ENCODE data around the gene RXRB. TPM values are rescaled to one million over a fixed set of nuclear protein-coding genes. Genes with fewer than 3 reads are reported as not detected.

The RXRB gene
- total and polyA plus RNA-seq, 2 of the 13 experiments (the other 11 are each of a cell fraction or from before 2014, with no cell fraction given), result 26.7 to 55.7 TPM

- TF ChIP-seq ZHX1 (CRISPR knock-in tag; IDR thresholded peaks at IDR 0.05; ENCODE audit: low read depth) (peak; percentile 98), RFX5 (IDR thresholded peaks at IDR 0.05; ENCODE audit: low read depth, low read length) (no peak), NR1H2 (CRISPR knock-in tag; IDR thresholded peaks at IDR 0.05; ENCODE audit: borderline replicate concordance, low read depth) (no peak), JUND (CRISPR knock-in tag; IDR thresholded peaks at IDR 0.05) (peak; percentile 83), ZNF839 (CRISPR knock-in tag; IDR thresholded peaks at IDR 0.05; ENCODE audit: borderline replicate concordance) (no peak; the same call in 1 of the 2 replicates), ZFP41 (CRISPR knock-in tag; IDR thresholded peaks at IDR 0.05; ENCODE audit: borderline replicate concordance) (peak; percentile 75; the same call in 1 of the 2 replicates), MYC (CRISPR knock-in tag; IDR thresholded peaks at IDR 0.05; ENCODE audit: borderline replicate concordance) (peak; percentile 78; the same call in 1 of the 2 replicates), NPAS2 (CRISPR knock-in tag; IDR thresholded peaks at IDR 0.05; ENCODE audit: borderline replicate concordance) (no peak), DNMT1 (CRISPR knock-in tag; IDR thresholded peaks at IDR 0.05) (peak; percentile 97), ZNF878 (CRISPR knock-in tag; IDR thresholded peaks at IDR 0.05) (no peak; the same call in 1 of the 2 replicates), ZBTB7B (CRISPR knock-in tag; IDR thresholded peaks at IDR 0.05) (no peak; the same call in none of the 2 replicates), ZNF639 (CRISPR knock-in tag; conservative IDR thresholded peaks at IDR 0.05) (no peak; the same call in 1 of the 2 replicates), FLYWCH1 (CRISPR knock-in tag; IDR thresholded peaks at IDR 0.05) (peak; percentile 86; the same call in 1 of the 2 replicates), FOSL1 (CRISPR knock-in tag; IDR thresholded peaks at IDR 0.05; ENCODE audit: borderline replicate concordance) (no peak)
- TF ChIP-seq, protein P1, sequence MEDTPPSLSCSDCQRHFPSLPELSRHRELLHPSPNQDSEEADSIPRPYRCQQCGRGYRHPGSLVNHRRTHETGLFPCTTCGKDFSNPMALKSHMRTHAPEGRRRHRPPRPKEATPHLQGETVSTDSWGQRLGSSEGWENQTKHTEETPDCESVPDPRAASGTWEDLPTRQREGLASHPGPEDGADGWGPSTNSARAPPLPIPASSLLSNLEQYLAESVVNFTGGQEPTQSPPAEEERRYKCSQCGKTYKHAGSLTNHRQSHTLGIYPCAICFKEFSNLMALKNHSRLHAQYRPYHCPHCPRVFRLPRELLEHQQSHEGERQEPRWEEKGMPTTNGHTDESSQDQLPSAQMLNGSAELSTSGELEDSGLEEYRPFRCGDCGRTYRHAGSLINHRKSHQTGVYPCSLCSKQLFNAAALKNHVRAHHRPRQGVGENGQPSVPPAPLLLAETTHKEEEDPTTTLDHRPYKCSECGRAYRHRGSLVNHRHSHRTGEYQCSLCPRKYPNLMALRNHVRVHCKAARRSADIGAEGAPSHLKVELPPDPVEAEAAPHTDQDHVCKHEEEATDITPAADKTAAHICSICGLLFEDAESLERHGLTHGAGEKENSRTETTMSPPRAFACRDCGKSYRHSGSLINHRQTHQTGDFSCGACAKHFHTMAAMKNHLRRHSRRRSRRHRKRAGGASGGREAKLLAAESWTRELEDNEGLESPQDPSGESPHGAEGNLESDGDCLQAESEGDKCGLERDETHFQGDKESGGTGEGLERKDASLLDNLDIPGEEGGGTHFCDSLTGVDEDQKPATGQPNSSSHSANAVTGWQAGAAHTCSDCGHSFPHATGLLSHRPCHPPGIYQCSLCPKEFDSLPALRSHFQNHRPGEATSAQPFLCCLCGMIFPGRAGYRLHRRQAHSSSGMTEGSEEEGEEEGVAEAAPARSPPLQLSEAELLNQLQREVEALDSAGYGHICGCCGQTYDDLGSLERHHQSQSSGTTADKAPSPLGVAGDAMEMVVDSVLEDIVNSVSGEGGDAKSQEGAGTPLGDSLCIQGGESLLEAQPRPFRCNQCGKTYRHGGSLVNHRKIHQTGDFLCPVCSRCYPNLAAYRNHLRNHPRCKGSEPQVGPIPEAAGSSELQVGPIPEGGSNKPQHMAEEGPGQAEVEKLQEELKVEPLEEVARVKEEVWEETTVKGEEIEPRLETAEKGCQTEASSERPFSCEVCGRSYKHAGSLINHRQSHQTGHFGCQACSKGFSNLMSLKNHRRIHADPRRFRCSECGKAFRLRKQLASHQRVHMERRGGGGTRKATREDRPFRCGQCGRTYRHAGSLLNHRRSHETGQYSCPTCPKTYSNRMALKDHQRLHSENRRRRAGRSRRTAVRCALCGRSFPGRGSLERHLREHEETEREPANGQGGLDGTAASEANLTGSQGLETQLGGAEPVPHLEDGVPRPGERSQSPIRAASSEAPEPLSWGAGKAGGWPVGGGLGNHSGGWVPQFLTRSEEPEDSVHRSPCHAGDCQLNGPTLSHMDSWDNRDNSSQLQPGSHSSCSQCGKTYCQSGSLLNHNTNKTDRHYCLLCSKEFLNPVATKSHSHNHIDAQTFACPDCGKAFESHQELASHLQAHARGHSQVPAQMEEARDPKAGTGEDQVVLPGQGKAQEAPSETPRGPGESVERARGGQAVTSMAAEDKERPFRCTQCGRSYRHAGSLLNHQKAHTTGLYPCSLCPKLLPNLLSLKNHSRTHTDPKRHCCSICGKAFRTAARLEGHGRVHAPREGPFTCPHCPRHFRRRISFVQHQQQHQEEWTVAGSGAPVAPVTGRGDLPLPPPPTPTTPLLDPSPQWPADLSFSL (CRISPR knock-in tag; IDR thresholded peaks at IDR 0.05), result no peak
- TF ChIP-seq, protein P2, sequence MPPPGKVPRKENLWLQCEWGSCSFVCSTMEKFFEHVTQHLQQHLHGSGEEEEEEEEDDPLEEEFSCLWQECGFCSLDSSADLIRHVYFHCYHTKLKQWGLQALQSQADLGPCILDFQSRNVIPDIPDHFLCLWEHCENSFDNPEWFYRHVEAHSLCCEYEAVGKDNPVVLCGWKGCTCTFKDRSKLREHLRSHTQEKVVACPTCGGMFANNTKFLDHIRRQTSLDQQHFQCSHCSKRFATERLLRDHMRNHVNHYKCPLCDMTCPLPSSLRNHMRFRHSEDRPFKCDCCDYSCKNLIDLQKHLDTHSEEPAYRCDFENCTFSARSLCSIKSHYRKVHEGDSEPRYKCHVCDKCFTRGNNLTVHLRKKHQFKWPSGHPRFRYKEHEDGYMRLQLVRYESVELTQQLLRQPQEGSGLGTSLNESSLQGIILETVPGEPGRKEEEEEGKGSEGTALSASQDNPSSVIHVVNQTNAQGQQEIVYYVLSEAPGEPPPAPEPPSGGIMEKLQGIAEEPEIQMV (CRISPR knock-in tag; IDR thresholded peaks at IDR 0.05; ENCODE audit: low read depth), result peak; percentile 71; the same call in 1 of the 2 replicates
Observed at GRCh38 chr6:33208091-33208967, 7.9 kb upstream of the RXRB start, which contains the start of gene RING1 (continued).
